Measurements from ENCODE around the gene PADI4. TPM values are rescaled to one million over a fixed set of nuclear protein-coding genes. Genes with fewer than 3 reads are reported as not detected.

The PADI4 gene
- total and polyA plus RNA-seq, 2 experiments from 2014 or later: 0.45 to 0.52 TPM

DNA sequence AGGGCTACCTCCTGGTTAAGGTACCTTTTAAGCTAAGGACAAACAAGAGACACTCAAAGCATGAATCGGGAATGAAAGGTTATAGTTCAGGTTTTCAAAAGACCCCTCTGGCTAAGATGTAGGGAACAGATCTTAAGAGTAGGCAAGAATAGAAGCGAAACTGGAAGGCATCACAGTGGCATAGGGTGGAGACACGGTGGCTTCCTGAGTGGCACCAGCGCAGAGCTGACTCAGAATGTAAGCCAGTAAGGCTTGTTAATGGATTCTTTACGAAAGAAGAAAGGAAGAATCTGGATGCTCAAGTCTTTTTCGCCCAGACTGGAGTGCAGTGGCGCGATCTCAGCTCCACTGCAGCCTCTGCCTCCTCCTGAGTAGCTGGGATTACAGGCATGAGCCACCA is 85.2 kb downstream of the PADI4 start:
- H4K20me1 ChIP-seq (replicated peaks; ENCODE audit: insufficient read depth): no peaks in the 10 kb centered on the region
- no peak overlapping the region for H3K4me2 ChIP-seq
- Mint-ChIP-seq H3K9me3 (no peaks in the 10 kb centered on the region), H3K36me3 (ENCODE audit: low read depth) (no peaks in the 10 kb centered on the region), H3K4me3 (no peak overlapping the region), H3K27me3 (ENCODE audit: insufficient read depth, low read depth, poor library complexity) (peaks cover 7% of the 10 kb centered on the region), H3K27ac (no peak overlapping the region), H3K4me1 (no peaks in the 10 kb centered on the region)
- H3K27me3 ChIP-seq (ENCODE audit: insufficient read depth): no peaks in the 10 kb centered on the region
- H3K4me1 ChIP-seq (ENCODE audit: insufficient read depth): no peaks in the 10 kb centered on the region
- no peaks in the 10 kb centered on the region for H3K36me3 ChIP-seq (ENCODE audit: insufficient read depth)
- H3K79me2 ChIP-seq (replicated peaks; ENCODE audit: insufficient read depth): no peaks in the 10 kb centered on the region
- TF ChIP-seq NANOG (IDR thresholded peaks at IDR 0.05; ENCODE audit: borderline replicate concordance) (no peak), EZH2phosphoT487 (IDR thresholded peaks at IDR 0.05; ENCODE audit: unreplicated experiment) (no peak), CREB1 (CRISPR knock-in tag; IDR thresholded peaks at IDR 0.05; ENCODE audit: low read depth) (no peak), POLR2AphosphoS5 (IDR thresholded peaks at IDR 0.05; ENCODE audit: low read depth) (no peak), STAT1 (IDR thresholded peaks at IDR 0.05; ENCODE audit: unreplicated experiment) (no peak), EZH2 (IDR thresholded peaks at IDR 0.05; ENCODE audit: low read depth, unreplicated experiment) (no peak)
- TF ChIP-seq, protein P1, sequence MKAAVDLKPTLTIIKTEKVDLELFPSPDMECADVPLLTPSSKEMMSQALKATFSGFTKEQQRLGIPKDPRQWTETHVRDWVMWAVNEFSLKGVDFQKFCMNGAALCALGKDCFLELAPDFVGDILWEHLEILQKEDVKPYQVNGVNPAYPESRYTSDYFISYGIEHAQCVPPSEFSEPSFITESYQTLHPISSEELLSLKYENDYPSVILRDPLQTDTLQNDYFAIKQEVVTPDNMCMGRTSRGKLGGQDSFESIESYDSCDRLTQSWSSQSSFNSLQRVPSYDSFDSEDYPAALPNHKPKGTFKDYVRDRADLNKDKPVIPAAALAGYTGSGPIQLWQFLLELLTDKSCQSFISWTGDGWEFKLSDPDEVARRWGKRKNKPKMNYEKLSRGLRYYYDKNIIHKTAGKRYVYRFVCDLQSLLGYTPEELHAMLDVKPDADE (IDR thresholded peaks at IDR 0.05): no peak
- TF ChIP-seq, protein P2, sequence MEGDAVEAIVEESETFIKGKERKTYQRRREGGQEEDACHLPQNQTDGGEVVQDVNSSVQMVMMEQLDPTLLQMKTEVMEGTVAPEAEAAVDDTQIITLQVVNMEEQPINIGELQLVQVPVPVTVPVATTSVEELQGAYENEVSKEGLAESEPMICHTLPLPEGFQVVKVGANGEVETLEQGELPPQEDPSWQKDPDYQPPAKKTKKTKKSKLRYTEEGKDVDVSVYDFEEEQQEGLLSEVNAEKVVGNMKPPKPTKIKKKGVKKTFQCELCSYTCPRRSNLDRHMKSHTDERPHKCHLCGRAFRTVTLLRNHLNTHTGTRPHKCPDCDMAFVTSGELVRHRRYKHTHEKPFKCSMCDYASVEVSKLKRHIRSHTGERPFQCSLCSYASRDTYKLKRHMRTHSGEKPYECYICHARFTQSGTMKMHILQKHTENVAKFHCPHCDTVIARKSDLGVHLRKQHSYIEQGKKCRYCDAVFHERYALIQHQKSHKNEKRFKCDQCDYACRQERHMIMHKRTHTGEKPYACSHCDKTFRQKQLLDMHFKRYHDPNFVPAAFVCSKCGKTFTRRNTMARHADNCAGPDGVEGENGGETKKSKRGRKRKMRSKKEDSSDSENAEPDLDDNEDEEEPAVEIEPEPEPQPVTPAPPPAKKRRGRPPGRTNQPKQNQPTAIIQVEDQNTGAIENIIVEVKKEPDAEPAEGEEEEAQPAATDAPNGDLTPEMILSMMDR (conservative IDR thresholded peaks at IDR 0.05; ENCODE audit: low read depth in 2 of 2): no peak
- TF ChIP-seq, protein P3, sequence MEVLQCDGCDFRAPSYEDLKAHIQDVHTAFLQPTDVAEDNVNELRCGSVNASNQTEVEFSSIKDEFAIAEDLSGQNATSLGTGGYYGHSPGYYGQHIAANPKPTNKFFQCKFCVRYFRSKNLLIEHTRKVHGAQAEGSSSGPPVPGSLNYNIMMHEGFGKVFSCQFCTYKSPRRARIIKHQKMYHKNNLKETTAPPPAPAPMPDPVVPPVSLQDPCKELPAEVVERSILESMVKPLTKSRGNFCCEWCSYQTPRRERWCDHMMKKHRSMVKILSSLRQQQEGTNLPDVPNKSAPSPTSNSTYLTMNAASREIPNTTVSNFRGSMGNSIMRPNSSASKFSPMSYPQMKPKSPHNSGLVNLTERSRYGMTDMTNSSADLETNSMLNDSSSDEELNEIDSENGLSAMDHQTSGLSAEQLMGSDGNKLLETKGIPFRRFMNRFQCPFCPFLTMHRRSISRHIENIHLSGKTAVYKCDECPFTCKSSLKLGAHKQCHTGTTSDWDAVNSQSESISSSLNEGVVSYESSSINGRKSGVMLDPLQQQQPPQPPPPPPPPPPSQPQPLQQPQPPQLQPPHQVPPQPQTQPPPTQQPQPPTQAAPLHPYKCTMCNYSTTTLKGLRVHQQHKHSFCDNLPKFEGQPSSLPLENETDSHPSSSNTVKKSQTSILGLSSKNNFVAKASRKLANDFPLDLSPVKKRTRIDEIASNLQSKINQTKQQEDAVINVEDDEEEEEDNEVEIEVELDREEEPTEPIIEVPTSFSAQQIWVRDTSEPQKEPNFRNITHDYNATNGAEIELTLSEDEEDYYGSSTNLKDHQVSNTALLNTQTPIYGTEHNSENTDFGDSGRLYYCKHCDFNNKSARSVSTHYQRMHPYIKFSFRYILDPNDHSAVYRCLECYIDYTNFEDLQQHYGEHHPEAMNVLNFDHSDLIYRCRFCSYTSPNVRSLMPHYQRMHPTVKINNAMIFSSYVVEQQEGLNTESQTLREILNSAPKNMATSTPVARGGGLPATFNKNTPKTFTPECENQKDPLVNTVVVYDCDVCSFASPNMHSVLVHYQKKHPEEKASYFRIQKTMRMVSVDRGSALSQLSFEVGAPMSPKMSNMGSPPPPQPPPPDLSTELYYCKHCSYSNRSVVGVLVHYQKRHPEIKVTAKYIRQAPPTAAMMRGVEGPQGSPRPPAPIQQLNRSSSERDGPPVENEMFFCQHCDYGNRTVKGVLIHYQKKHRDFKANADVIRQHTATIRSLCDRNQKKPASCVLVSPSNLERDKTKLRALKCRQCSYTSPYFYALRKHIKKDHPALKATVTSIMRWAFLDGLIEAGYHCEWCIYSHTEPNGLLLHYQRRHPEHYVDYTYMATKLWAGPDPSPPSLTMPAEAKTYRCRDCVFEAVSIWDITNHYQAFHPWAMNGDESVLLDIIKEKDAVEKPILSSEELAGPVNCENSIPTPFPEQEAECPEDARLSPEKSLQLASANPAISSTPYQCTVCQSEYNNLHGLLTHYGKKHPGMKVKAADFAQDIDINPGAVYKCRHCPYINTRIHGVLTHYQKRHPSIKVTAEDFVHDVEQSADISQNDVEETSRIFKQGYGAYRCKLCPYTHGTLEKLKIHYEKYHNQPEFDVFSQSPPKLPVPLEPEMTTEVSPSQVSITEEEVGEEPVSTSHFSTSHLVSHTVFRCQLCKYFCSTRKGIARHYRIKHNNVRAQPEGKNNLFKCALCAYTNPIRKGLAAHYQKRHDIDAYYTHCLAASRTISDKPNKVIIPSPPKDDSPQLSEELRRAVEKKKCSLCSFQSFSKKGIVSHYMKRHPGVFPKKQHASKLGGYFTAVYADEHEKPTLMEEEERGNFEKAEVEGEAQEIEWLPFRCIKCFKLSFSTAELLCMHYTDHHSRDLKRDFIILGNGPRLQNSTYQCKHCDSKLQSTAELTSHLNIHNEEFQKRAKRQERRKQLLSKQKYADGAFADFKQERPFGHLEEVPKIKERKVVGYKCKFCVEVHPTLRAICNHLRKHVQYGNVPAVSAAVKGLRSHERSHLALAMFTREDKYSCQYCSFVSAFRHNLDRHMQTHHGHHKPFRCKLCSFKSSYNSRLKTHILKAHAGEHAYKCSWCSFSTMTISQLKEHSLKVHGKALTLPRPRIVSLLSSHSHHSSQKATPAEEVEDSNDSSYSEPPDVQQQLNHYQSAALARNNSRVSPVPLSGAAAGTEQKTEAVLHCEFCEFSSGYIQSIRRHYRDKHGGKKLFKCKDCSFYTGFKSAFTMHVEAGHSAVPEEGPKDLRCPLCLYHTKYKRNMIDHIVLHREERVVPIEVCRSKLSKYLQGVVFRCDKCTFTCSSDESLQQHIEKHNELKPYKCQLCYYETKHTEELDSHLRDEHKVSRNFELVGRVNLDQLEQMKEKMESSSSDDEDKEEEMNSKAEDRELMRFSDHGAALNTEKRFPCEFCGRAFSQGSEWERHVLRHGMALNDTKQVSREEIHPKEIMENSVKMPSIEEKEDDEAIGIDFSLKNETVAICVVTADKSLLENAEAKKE (CRISPR knock-in tag; IDR thresholded peaks at IDR 0.05): no peak
- TF ChIP-seq, protein P4, sequence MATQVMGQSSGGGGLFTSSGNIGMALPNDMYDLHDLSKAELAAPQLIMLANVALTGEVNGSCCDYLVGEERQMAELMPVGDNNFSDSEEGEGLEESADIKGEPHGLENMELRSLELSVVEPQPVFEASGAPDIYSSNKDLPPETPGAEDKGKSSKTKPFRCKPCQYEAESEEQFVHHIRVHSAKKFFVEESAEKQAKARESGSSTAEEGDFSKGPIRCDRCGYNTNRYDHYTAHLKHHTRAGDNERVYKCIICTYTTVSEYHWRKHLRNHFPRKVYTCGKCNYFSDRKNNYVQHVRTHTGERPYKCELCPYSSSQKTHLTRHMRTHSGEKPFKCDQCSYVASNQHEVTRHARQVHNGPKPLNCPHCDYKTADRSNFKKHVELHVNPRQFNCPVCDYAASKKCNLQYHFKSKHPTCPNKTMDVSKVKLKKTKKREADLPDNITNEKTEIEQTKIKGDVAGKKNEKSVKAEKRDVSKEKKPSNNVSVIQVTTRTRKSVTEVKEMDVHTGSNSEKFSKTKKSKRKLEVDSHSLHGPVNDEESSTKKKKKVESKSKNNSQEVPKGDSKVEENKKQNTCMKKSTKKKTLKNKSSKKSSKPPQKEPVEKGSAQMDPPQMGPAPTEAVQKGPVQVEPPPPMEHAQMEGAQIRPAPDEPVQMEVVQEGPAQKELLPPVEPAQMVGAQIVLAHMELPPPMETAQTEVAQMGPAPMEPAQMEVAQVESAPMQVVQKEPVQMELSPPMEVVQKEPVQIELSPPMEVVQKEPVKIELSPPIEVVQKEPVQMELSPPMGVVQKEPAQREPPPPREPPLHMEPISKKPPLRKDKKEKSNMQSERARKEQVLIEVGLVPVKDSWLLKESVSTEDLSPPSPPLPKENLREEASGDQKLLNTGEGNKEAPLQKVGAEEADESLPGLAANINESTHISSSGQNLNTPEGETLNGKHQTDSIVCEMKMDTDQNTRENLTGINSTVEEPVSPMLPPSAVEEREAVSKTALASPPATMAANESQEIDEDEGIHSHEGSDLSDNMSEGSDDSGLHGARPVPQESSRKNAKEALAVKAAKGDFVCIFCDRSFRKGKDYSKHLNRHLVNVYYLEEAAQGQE (IDR thresholded peaks at IDR 0.05; ENCODE audit: unreplicated experiment): no peak
- no peak overlapping the region for H3K4me3 ChIP-seq
- H3K27ac ChIP-seq (ENCODE audit: low read depth): no peak overlapping the region
- H3F3A ChIP-seq (replicated peaks; ENCODE audit: low read depth): no peaks in the 10 kb centered on the region
- ATAC-seq (no peak), DNase-seq (ENCODE audit: low spot score) (no peak)
- H3K9me2 ChIP-seq (ENCODE audit: insufficient read depth): no peaks in the 10 kb centered on the region
- no peak overlapping the region for H2AFZ ChIP-seq

Measured in GM23338 (cell line).